ENCODE measurements around the gene HRH2.
"Not testable (repeated sequence)": the region's sequence is repeated elsewhere in the genome, so short reads cannot be mapped to it uniquely, and the experiment has no call there.

HRH2 gene

DNA sequence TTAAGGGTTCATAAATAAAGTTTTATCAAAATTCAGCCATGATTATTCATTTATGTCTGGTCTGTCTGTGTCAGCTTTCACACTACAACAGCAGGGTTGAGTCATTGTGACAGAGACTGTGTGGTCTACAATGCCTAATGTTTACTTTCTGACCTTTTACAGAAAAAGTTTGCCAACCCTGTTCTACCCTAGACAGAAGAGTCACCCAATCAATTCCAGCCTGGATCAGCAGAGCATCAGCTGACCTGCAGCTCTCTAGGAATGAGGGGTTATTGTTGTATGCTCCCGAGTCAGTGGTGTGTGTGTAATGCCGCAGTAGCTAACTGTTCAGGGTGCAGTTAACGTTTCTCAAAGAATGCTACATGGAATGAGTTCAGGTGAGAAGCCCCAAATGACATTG, 87.3 kb downstream of the HRH2 start:
- DNase-seq = no peak

- DNase-seq = peak in 1 of 2 experiments; percentile 14
Observed at GRCh38 chr5:175746851-175747250, 89.0 kb downstream of the HRH2 start.

- no peak for DNase-seq
Observed at GRCh38 chr5:175747539-175748060, 89.7 kb downstream of the HRH2 start.

DNA sequence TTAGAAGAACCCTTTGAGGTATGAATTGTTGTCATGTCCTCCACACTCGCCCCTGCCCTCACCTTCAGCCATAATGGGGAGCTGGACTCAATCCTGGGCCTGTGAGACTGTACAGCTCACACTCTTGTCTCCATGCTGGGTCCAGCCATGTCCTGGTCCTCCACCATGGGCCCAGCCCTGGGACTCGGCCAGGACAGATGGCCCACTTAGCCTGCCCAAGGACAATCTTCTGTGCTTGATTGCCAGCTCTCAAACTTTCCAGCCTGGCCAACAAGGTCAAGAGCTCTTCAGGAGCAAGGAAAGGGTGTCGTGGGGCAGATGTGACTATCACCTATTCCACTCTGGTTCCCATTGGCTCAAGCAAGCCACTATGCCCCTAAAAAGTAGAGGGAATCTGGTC, 90.8 kb downstream of the HRH2 start:
- DNase-seq = no peak

DNA sequence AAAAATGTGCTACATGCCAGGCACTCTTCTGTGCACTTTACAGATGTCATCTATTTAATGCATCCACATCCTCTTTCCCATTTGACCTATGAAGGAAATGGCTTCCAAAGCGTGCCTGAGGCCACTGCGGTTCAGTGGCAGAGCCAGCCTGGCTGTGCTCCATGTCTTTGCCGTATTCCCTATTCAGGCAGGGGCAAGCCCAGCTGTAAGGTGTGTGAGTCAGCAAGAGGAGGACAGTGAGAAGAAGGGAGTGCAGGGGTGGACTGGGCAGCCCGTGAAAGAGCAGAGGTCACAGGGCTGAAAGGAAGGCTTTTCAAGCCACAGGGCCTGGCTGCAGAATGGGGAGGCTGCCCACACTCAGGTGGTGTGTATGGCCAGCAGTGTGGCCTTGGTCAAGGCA, 91.7 kb downstream of the HRH2 start:
- no peak for DNase-seq

GRCh38 chr5:175750511-175750931, 92.7 kb downstream of the HRH2 start:
- DNase-seq = no peak

DNA sequence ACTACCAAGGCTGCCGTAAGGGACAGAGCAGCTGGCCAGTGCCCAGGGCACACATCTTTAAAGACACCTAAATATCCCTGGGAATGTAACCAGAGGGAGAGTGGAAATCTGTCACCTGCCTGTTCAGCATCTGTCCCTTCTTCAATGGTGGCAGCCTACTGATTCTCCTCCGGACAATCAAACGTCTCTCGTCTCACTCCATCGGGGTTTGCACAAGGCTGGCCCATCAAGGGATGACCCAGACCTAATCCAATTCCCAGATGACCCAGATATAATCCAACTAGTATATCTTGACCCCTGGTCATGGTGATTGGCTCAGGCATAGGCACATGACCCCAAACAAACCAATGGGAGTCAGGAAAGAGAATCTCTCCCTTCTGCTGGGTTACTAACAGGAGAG, 93.5 kb downstream of the HRH2 start:
- no peak for DNase-seq

DNA sequence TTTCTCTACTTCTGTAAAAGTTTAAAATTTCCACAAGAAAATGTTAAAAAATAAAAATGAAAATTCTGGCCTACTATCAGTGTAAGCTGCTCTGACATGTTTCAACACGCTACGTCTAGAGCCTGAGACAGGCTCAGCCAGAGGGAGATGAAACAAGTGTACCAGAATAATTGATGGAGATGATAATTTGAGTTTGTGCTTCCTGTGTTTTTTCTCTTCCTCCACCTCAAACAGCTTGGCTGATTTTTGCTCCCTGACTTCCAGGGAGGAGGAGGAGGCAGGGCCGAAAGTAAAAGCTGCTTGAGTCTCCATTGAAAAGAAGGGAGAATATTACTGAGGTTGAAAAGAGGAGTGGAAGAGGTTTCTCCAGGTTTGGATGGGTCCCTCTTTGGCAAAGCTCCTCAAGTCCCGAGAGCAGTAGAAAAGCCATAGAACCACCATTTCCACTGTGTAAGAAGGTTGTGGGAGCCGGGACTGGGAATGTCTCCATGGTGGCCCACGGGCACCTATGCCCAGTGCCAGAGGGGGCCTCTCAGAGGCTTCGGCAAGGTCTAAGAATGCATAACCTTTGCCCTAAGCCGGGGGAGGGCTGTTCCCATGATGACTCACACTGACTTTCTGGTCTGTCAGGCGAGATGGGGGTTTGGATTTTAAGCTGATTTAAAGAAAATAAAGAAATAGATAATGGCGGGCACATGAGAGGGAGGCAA, 95.1 kb downstream of the HRH2 start:
- DNase-seq = no peak

DNA sequence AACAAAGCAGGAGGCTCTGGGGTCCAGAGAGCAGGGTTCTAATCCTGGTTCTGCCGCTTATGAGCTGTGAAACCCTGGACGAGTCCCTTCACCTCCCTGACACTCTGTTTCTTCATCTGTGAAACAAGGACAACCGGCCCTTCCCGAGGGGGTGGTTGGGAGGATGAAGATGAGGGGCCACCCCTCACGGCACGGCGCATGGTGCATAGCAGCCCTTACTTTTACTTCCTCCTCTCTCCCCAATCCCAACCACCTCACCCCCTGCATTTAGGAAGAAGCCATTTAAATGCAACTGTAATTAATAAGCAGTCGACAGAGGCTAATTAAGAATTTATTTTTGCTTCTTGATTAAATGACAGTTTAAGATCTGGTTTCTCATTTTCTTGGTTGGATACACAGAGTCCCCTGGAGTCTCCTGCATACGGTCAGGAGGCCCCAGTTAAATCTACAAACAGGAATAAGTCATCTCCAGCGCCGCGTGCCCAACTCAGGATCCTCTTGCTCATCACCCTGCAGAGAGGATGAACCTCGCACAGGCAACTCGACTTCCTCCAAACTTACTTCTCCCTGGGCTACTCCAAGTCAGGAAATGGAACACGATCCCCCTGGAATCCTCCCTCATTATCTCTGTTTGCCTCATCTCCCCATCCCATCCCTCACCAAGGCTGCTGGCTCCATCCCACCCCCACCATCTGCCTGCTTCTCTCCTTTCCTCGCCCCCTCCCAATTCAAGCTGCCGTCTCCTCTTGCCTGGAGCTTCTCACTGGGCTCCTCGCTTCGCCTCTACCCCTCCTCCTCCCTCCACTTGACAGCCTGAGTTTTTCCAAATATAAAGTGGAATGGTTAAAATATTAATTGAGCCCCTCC, 95.9 kb downstream of the HRH2 start:
- no peak for DNase-seq

- not testable (repeated sequence) for DNase-seq
Observed at GRCh38 chr5:175759991-175760390, 102.1 kb downstream of the HRH2 start.

All from SHP77 (cell line).